HG03175 (cell line): ENCODE results near the gene PRKCZ.
A peak's percentile ranks its signal among the peaks of the same experiment; 100 is the strongest.

ENCODE experiments used
- ATAC-seq: cut with Tn5 transposase; IDR thresholded peaks from one replicate; pipeline ENCODE4 v1.9.1; 2021; ENCODE audit warnings: mild to moderate bottlenecking, moderate library complexity; ENCODE audit not compliant: unreplicated experiment

PRKCZ gene

GRCh38 chr1:2049718-2050431 lies at the start of gene PRKCZ:
PRKCZ (plus strand) TSS chr1:2050411; CDS start chr1:2050631, 220 bp downstream.
- ATAC-seq, result peak; percentile 45

DNA sequence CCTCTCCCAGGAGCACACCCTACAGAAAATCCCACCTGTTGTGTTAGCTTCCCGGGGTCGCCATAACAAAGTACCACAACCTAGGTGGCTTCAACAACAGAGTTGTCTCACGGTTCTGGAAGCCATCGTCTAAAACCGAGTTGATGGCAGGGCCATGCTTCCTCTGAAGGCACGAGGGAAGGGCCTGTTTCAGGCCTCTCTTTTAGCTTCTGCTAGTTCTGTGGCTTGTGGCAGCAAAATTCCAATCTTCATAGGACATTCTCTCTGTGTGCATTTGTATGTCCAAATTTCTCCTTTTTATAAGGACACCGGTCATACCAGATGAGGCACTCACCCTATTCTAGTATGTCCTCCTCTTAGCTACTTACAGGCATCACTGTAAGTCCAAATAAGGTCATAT lies 49.8 kb upstream of the PRKCZ start:
- ATAC-seq, result no peak

DNA sequence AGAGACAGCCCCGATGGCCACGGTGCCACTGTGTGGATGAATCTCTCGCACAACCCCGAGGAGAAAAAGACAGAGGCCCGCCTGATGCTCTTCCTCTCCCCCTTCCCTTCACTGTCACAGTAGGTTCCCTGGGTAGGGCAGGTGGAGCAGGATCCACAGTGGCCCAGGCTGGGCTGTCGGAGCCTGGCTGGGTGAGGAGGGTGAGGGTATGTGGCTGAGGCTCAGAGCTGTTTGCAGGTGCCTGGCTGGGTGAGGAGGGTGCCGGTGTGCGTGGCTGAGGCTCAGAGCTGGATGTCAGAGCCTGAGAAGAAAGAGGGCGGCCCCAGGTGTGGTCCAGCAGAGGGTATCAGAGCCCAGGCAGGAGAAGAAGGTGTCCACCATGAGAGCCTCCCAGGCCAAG lies 49.4 kb upstream of the PRKCZ start:
- ATAC-seq, result no peak

- ATAC-seq, result no peak
Observed at GRCh38 chr1:2001773-2002411, 48.3 kb upstream of the PRKCZ start.

DNA sequence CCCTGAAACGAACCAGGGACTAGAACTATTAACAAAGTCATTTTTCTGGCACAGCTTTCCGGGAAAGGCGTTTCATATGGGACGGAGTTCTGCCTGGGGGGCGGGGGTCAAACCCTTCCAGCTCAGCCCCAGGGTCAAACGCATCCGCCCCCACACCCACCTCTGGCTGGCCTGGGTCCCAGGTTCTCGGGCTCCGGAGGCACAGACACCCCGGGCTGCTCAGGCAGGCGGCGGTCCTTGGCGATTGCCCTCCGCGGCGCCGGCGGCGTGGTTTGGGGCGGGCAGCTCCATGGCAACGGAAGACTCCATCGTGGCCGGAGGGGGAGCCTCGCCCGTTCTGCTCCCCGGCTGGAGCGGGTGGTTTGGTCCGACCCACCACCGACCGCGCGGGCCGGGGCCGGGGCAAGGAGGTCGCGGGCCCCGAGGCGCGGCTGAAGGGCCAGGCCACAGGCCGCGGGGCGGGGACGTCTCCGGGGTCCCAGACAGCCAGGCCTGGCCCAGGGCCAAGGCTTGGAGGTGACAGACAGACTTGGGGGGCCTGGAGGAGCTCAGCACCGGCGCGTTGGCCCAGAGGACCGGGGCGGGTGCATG lies 46.6 kb upstream of the PRKCZ start, which contains the start of gene CFAP74:
TSS of gene CFAP74 (minus strand) at position 246 of the 591 bp plus-strand sequence. CDS start 12,830 bp downstream, outside the sequence.
- no peak for ATAC-seq

DNA sequence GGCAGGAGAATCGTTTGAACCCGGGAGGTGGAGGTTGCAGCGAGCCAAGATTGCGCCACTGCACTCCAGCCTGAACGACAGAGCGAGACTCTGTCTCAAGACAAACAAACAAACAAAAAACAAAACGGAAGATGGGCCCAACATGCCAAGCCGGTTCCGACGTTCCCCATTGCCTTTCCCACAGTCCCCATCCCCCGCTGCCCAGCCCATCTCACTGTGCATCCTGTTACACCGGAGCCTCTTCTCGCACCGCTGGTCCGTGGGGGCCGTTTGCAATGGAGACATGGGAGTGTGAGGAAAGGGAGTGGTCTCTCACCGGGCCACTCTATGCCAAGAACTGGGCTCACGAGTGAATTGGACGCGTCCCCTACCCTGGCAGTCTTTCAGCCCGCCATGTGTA lies 45.4 kb upstream of the PRKCZ start:
- ATAC-seq, result no peak

GRCh38 chr1:2009101-2010053 lies 40.8 kb upstream of the PRKCZ start:
- no peak for ATAC-seq

GRCh38 chr1:2014181-2014580 lies 36.0 kb upstream of the PRKCZ start:
- no peak for ATAC-seq

DNA sequence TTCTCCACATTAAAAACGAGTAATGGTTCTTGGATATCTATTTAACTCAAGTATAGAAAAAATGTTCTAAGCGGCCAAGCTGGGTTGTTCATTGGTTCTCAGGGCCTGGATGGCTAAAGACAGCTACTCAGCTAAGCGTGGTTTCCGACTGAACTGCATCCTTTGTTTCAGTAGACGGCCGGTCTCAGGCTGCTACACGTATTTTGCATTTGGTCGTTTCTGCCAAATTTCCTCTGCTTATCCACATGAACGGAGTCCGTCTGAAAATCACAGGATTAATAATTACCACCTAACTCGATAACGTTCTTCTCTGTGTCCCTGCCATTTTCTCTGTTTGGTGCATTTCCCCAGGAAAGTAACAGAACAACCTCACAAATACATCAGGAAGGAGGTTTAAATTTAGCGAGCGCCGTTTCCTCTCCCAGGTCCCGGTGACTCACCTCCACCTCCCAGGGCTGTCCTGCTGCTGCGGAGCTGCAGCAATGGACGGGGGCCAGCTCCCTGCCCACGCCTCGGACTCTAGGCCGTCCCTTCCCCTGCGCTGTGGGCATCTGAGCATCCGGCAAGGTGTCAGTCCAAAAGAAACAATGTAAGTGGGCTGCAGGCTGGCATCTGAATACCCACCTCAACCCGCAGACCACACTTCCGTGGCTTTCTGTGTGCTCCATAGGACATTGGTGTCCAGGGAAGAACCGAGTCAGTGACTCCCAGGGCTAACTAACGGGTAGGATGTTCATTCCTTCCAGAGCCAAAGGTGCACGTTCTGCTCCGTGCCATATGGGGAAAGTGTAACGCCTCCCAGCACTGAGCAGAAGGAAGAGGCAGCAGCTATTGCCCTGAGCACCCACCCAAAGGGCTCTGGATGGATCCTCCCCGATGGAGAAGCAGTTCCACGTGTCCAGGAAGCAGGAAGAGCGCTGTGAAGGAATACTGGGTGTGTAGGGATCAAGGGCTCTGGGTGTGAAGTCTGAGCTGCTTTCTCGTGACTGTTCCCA lies 35.2 kb upstream of the PRKCZ start:
- ATAC-seq, result no peak

GRCh38 chr1:2016123-2016522 lies 34.1 kb upstream of the PRKCZ start:
- ATAC-seq, result no peak

DNA sequence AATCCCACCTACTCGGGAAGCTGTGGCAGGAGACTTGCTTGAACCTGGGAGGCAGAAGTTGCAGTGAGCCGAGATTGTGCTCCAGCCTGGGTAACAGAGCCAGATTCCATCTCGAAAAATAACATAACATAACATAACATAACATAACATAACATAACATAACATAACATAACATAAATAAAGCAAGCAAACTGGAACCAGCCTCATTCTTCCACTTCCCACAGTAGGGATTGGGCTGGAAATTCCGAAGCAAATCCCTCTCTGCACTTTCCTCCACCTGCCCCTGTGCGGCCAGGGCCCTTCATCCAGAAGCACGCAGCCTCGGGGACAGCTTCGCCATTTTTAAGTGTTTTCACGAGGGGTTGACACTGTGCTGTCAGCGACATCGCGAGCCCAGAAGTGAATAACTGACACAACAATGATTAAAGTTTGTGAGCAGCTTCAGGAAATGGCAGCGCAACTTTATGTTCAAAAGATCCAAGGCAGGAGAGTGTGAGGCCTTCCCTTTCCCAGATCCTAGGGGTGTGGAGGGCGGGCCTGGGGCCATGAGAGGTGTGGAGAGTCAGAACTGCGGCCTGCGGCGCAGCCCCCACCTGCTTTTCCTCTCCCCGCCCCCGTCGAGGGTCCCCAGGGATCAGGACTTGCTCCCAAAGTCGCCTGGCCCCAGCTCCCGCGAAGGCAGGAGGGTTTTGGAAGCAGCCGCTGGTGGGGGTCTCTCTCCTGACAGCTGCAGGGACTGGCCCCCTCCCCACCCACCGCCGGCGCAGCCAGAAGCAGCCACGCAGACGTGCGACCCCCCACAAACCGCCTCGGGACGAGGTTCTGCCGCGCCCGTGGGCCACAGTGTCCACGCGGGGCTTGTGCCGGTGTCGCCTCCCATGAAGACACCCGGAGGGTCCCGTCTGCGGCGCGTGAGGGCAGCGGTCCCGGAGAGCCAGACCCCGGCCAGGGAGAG lies 31.7 kb upstream of the PRKCZ start:
- ATAC-seq, result no peak

DNA sequence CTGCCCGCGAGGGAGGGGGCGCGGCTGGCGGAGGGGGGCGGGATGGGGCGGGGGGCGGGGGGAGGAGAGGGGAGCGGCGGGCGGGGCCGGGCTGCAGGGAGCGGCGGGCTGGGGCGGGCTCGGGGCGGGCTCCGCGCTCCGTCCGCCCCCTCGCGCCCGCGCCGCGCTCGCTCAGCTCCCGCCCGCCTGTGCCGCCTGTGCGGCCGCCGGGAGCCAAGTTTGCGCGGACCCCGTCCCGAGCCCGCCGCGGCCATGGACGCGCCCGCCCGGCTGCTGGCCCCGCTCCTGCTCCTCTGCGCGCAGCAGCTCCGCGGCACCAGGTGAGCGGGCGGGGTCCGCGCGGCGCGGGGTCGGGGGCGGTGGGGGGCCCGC lies 31.1 kb upstream of the PRKCZ start, which contains the start of gene GABRD:
TSS of gene GABRD (plus strand) at position 174 of the 372 bp plus-strand sequence. CDS start at position 253, 79 bp downstream.
- no peak for ATAC-seq

DNA sequence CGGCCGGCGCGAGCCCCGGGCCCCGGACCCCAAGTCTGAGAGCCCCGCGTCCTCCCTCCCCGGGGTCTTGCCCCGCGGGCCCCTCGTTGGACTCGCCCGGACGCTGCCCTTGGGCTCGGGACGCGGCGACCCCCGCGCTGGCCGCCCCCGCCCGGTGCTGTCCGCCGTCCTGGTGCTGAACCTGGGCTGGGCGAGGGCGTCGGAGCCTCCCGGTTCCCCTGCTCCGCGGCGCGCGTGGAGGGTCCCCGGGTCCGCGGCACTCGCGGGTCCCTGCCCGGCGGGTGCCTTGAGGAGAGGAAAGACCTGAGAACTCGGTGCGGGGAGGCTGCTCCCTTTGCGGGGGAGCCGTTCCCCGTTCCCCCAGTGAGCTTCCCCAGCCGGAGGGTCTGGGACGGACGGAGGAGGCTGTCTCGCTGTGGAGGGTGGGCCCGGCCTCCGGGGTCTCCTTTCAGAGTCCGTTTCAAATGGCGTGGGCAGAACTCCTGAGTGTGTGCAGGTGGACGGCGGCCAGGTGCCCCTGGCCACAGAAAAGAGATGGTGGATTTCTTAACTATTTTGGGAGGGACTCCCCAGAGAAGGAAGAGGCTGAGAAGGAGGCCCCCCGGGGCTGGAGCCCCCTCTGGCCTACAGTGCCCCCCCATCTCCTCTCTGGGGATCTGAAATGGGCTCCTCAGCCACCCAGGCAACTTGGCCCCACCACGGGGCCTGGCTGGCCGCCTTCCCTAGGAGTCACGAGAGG lies 30.5 kb upstream of the PRKCZ start:
- no peak for ATAC-seq

GRCh38 chr1:2020310-2020655 lies 29.9 kb upstream of the PRKCZ start:
- ATAC-seq, result no peak

- ATAC-seq, result no peak
Observed at GRCh38 chr1:2021550-2021949, 28.7 kb upstream of the PRKCZ start.

- ATAC-seq, result no peak
Observed at GRCh38 chr1:2022063-2022770, 28.0 kb upstream of the PRKCZ start.

- no peak for ATAC-seq
Observed at GRCh38 chr1:2023187-2023586, 27.0 kb upstream of the PRKCZ start.
